Fibroblast of the aortic adventitia (primary cell): Measurements from ENCODE around the gene HERPUD1. TPM values are rescaled to one million over a fixed set of nuclear protein-coding genes. Genes with fewer than 3 reads are reported as not detected.
A peak's percentile ranks its signal among the peaks of the same experiment; 100 is the strongest.
"Not testable (repeated sequence)": the region's sequence is repeated elsewhere in the genome, so short reads cannot be mapped to it uniquely, and the experiment has no call there.

ENCODE experiments used
- DNase-seq: peaks from one replicate; pipeline ENCODE4 v3.0.0-alpha.2; 2010; ENCODE audit warnings: low read depth
- H3K4me3 ChIP-seq: 2 replicates; pipeline ENCODE4 v1.5.1; 2011; ENCODE audit warnings: low read depth, mild to moderate bottlenecking, control low read depth, low read length, moderate library complexity
- CTCF ChIP-seq: IDR thresholded peaks from 2 replicates; pipeline ENCODE4 v1.5.1; 2011; ENCODE audit warnings: mild to moderate bottlenecking, low read length, control low read depth, inconsistent platforms; ENCODE audit not compliant: insufficient read depth
- total RNA-seq: library from RNA; depleted of rRNA; stranded (reverse); fragments of >200 nt; gene quantifications from 2 replicates; pipeline ENCODE4 v1.2.3, GENCODE V29; 2012; ENCODE audit warnings: low replicate concordance

HERPUD1 gene
- total RNA-seq: 34.0 and 151 TPM in 2 replicates

GRCh38 chr16:56931892-56932720 lies at the start of gene HERPUD1:
Gene HERPUD1, plus strand, starts transcription at chr16:56932142. Its CDS starts 103 bp downstream, at chr16:56932245.
- DNase-seq: peak; percentile 98
- H3K4me3 ChIP-seq: peak within 1 kb of the TSS; percentile 93
- peak; percentile 22 for TF ChIP-seq CTCF

- no peak for DNase-seq
- H3K4me3 ChIP-seq: no peak overlapping the region
- TF ChIP-seq CTCF: no peak
Measured at GRCh38 chr16:56883586-56883985, 48.4 kb upstream of the HERPUD1 start.

- no peak overlapping the region for H3K4me3 ChIP-seq
- no peak for TF ChIP-seq CTCF
- DNase-seq: no peak
Measured at GRCh38 chr16:56884026-56884582, 47.8 kb upstream of the HERPUD1 start.

- H3K4me3 ChIP-seq, DNase-seq: not testable (repeated sequence)
Measured at GRCh38 chr16:56884929-56885328, 47.0 kb upstream of the HERPUD1 start.

GRCh38 chr16:56885446-56886162 lies 46.3 kb upstream of the HERPUD1 start:
- TF ChIP-seq CTCF: no peak
- no peak for DNase-seq
- H3K4me3 ChIP-seq: no peak overlapping the region

- no peak overlapping the region for H3K4me3 ChIP-seq
- no peak for TF ChIP-seq CTCF
- no peak for DNase-seq
Measured at GRCh38 chr16:56886296-56886695, 45.6 kb upstream of the HERPUD1 start.

GRCh38 chr16:56886826-56887225 lies 45.1 kb upstream of the HERPUD1 start:
- DNase-seq: no peak
- H3K4me3 ChIP-seq: no peak overlapping the region
- no peak for TF ChIP-seq CTCF
